BE2C (cell line): ENCODE measurements around the gene CDH23.

Experiments used
- DNase-seq: peaks from one replicate; pipeline ENCODE4 v3.0.0-alpha.2; 2020
- H3K27me3 ChIP-seq: fragments of 250-450 bp; sonication (Bioruptor Pico); 2 replicates; pipeline ENCODE4 v1.5.1; 2020; ENCODE audit warnings: mild to moderate bottlenecking
- H3K36me3 ChIP-seq: fragments of 250-450 bp; sonication (Bioruptor Pico); 2 replicates; pipeline ENCODE4 v1.5.1; 2020; ENCODE audit warnings: mild to moderate bottlenecking
- H3K4me1 ChIP-seq: fragments of 250-450 bp; sonication (Bioruptor Pico); 2 replicates; pipeline ENCODE4 v1.5.1; 2020
- H3K4me3 ChIP-seq: 2 replicates; pipeline ENCODE4 v1.5.1; 2011; ENCODE audit warnings: low read depth, low read length
- H3K9me3 ChIP-seq: fragments of 250-450 bp; sonication (Bioruptor Pico); 2 replicates; pipeline ENCODE4 v1.5.1; 2020
- TF ChIP-seq, protein P1 (sequence below): IDR thresholded peaks from 2 replicates; pipeline ENCODE4 v1.5.1; 2012; ENCODE audit warnings: mild to moderate bottlenecking, low read depth, low read length

The CDH23 gene

DNA sequence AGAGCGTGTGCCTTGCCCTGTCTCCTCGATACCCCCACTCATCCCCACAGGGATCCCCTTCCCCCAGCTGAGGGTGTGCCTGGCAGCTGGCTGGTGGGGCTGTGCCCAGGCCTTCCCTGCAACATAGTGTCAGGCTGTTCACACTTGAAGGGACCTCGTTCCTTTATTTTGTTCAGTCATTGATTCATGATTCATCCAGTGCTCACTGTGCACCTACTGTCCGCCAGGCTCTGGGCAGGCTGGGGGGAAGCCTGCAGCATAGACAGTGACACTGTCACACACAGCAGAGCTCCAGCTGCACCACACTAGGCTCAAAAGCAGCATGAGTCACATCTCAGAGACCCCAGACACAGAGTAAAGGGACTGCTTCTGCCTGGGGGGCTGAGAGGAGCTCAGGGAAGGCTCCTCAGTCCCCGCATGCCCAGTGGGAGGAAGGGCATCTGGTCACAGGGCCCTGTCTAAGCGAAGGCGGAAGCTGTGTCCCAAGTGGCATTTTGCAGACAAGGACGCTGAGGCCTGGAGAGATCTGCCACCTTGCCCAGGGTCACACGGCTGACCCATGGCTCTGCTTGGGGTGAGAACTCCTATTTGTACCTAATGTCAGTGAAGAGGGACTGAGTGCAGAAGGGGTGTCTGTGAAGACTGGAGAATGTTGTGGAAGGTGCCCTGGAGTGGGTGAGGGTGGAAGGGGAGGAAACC is 27.9 kb downstream of the CDH23 start:
- no peaks in the 10 kb centered on the region for H3K36me3 ChIP-seq
- no peak for DNase-seq
- no peak overlapping the region for H3K4me3 ChIP-seq
- H3K4me1 ChIP-seq: no peaks in the 10 kb centered on the region
- H3K27me3 ChIP-seq: no peaks in the 10 kb centered on the region
- no peaks in the 10 kb centered on the region for H3K9me3 ChIP-seq
- TF ChIP-seq, protein P1, sequence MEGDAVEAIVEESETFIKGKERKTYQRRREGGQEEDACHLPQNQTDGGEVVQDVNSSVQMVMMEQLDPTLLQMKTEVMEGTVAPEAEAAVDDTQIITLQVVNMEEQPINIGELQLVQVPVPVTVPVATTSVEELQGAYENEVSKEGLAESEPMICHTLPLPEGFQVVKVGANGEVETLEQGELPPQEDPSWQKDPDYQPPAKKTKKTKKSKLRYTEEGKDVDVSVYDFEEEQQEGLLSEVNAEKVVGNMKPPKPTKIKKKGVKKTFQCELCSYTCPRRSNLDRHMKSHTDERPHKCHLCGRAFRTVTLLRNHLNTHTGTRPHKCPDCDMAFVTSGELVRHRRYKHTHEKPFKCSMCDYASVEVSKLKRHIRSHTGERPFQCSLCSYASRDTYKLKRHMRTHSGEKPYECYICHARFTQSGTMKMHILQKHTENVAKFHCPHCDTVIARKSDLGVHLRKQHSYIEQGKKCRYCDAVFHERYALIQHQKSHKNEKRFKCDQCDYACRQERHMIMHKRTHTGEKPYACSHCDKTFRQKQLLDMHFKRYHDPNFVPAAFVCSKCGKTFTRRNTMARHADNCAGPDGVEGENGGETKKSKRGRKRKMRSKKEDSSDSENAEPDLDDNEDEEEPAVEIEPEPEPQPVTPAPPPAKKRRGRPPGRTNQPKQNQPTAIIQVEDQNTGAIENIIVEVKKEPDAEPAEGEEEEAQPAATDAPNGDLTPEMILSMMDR: no peak

DNA sequence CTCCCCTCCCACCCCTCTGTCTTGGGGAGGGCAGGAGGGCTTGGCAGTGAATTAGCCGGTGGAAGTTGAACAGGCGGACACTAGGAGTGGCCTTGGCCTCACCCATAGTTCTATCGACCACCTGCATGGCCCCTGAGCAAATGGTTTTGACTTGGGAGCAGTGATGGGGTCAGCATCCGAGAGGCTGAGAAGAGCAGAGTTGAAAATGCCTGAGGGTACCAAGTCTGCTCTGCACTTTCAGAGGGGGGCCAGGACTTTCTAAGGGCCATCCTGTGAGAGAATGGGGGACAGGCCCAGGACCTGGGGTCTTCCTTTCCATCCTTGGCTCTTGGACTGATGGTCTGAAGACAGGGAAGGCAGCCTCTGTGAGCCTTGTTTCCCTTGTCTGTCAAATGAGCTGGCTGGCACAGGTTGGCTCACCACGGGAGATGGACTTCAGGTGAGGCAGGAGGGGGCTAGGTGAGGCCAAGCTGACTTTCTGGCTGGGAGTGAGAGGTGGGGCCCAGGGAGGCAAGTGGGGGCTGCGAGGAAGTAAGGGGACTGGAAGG is 29.4 kb downstream of the CDH23 start:
- H3K4me1 ChIP-seq: no peaks in the 10 kb centered on the region
- DNase-seq: no peak

DNA sequence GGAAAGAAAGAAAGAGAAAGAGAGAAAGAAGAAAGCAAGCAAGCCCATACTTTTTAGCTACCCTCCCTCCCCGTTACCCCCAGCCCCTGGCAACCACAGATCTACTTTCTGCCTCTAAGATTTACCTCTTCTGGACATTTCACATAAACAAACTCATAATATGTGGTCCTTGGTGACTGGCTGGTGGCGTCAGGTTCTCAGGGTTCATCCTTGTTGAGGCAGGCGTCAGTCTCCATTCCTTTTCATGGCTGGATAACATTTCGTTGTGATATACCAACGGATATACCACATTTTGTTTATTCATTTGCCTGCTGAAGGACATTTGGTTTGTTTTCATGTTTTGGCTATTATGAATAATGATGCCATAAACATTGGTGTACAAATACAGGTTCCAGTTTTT is 30.5 kb downstream of the CDH23 start:
- Histone ChIP-seq H3K36me3 (no peaks in the 10 kb centered on the region), H3K27me3 (no peaks in the 10 kb centered on the region), H3K4me1 (no peaks in the 10 kb centered on the region), H3K9me3 (no peaks in the 10 kb centered on the region), H3K4me3 (no peak overlapping the region)
- TF ChIP-seq, protein P1: no peak
- DNase-seq: no peak

More for the DNA sequence above, 29.4 kb downstream of the CDH23 start:
- Histone ChIP-seq H3K27me3 (no peaks in the 10 kb centered on the region), H3K9me3 (no peaks in the 10 kb centered on the region), H3K36me3 (no peaks in the 10 kb centered on the region), H3K4me3 (no peak overlapping the region)
- TF ChIP-seq, protein P1: no peak

DNA sequence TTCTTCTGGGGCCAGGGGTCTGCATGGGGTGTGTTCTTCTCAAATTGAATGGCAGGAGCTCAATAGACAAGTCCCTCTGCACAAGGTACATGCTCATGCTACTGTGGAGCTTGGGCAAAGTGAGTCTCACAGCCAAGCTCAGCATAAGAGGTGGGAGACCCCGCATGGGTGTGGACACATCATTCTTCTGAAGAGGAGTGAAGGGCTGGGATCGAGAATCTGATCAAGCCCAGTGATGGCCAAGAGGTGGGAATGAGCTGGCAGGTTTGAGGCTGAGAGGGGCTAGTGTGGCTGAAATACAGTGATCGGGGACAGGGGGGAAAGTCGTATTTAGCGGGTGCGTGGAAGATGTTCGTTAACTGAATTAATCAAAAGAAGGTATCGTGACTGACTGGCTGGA is 32.6 kb downstream of the CDH23 start:
- no peaks in the 10 kb centered on the region for H3K4me1 ChIP-seq
- H3K9me3 ChIP-seq: no peaks in the 10 kb centered on the region
- H3K36me3 ChIP-seq: no peaks in the 10 kb centered on the region
- H3K4me3 ChIP-seq: no peak overlapping the region
- H3K27me3 ChIP-seq: no peaks in the 10 kb centered on the region
- TF ChIP-seq, protein P1: no peak
- no peak for DNase-seq

DNA sequence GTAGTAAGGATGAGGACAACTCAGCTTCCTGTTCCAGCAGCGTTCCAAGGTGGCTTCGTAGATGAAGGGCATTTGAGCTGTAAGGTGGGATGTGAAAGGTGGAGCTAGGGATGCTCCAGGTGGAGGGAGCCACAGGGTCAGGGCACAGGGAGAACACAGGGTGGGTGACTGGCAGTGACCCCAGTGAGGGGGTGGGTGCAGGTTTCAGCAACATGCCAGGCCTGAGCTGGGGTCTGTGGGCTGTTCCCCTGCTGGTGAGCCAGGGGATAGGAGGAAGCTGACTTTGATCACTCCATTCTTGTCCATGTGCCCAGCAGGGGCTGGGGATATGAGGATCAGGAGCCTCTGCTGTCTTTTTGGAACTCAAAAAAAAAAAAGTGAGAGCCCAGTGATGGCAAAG is 33.2 kb downstream of the CDH23 start:
- Histone ChIP-seq H3K9me3 (no peaks in the 10 kb centered on the region), H3K4me3 (no peak overlapping the region), H3K36me3 (no peaks in the 10 kb centered on the region), H3K27me3 (no peaks in the 10 kb centered on the region), H3K4me1 (no peaks in the 10 kb centered on the region)
- TF ChIP-seq, protein P1: peak; percentile 41
- DNase-seq: no peak
